ENCODE data around the gene SMLR1. TPM values are rescaled to one million over a fixed set of nuclear protein-coding genes. Genes with fewer than 3 reads are reported as not detected.

The SMLR1 gene
- total RNA-seq, 1 donor from 2014 or later = not detected

GRCh38 chr6:130824978-130825694, 2.1 kb upstream of the SMLR1 start:
- intact Hi-C loops (cut with micrococcal nuclease) = no loop called here

DNA sequence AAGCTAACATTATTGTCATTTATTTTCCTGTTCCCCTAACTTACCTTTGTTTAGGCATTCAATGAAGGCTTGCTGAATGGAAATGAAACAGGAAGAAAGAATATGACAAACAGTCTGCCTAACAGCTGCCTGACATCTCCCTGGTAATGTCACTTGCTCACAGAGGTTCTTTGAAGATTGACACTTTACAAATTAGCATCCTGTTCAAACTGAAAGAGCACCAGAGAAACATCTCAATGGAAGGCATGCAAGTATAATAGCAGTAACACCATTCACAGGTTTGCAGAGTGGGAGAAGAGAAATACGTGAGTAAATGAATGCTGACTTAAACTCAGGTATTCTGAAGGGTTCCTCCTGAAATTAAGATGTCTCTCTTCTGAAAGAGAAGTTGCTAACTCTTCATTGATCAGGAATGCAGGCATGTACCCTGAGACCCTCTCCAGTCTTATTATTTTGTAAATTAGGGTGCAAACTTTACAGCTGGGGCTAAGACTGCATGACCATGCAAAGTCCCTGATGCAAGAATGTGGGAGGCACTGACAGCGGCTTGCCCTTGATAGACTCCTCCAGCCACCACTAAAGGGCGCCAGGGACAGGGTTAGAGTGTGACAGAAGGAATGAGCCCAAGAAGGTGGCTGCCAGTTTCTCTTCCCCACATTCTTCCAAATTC, 1.3 kb upstream of the SMLR1 start:
- intact Hi-C loops (cut with micrococcal nuclease) = no loop called here

GRCh38 chr6:130826442-130827246, 562 bp upstream of the SMLR1 start:
- intact Hi-C loops (cut with micrococcal nuclease) = no loop called here

- intact Hi-C loops (cut with micrococcal nuclease) = no loop called here
Observed at GRCh38 chr6:130829333-130829910, 2.2 kb downstream of the SMLR1 start.

- intact Hi-C loops (cut with micrococcal nuclease) = no loop called here
Observed at GRCh38 chr6:130831607-130832006, 4.4 kb downstream of the SMLR1 start.

- intact Hi-C loops (cut with micrococcal nuclease) = no loop called here
Observed at GRCh38 chr6:130833569-130833968, 6.4 kb downstream of the SMLR1 start.

- intact Hi-C loops (cut with micrococcal nuclease) = no loop called here
Observed at GRCh38 chr6:130834482-130835251, 7.5 kb downstream of the SMLR1 start.

DNA sequence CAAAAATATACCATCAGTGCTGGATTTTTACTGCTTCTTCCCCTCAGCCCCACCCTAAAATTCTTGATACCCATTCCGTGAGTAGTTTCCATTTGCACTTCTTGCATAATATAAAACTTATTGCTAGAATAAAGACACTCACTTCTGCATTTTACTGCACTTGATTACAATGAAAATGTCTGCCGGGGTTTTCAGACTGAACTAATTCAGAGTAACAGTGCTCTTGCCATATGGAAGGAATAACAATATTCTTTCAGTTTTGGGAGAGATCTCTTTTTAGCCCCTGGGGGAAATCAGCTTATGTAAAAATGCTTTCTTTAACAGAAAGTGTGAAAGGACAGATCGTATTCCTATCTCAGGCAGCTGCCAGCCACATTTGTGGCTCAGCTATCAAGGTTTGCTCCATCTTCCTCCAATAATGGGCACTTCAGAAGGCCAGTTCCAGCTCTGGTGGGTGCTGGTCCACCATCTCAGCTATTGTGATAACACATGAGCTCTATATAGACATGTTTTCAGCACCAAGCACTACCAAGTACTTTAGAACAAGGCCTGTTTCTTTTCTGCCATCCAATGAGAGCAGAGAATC, 8.9 kb downstream of the SMLR1 start:
- intact Hi-C loops (cut with micrococcal nuclease) = no loop called here

GRCh38 chr6:130837067-130837466, 9.9 kb downstream of the SMLR1 start:
- intact Hi-C loops (cut with micrococcal nuclease) = no loop called here

DNA sequence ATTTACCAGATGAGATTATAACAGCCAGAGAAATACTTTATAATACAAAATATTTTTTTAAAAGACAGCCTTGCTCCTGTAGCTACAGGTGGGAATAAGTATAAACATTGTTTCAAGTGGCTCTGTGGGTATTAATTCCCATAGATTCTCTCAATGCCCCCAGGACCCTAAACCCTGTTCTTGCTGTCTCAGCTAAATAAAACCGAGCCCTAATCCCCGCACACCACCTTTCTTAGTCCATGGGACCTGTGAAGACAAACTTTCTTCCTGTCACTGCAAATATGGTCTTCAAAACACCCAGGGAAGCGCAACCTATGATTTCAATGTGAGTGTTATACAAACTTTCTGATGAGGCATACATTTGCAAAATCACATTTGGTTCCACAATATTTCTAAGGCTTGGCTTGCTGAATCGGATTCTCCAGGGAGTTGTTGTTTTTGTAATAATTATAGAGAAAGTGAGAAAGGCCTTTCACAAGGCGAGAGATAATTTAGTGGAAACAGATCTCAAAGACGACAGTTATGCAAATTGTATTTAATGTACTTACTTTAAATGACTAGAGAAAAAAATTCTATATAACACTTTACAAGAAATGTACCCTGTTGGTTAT, 11.1 kb downstream of the SMLR1 start:
- intact Hi-C loops (cut with micrococcal nuclease) = no loop called here

GRCh38 chr6:130838951-130839350, 11.7 kb downstream of the SMLR1 start:
- intact Hi-C loops (cut with micrococcal nuclease) = no loop called here

DNA sequence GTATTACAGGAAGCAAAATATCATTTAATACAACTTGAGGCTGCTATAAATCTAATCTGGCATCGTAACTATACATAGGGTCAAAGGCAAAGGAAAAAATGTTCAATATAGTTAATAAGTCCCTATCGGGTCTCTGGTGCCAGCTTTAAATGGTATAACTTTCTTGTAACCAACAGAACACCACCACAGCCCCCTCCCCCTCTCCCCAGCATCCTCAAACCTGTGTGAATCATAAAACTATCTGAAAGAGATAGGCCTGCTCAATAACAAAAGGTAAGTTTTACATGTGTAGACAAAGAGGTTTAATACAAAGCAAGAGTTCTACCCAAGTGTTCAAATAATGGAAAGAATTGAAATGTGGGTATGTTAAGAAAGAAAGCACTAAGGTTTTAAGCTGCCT, 12.2 kb downstream of the SMLR1 start:
- intact Hi-C loops (cut with micrococcal nuclease) = no loop called here

- intact Hi-C loops (cut with micrococcal nuclease) = loop anchor here (5.0 to 10.0 kb wide), 2 partner anchors 705 to 763 kb away; no protein-coding TSS in a partner anchor
Observed at GRCh38 chr6:130840050-130840449, 12.8 kb downstream of the SMLR1 start.

DNA sequence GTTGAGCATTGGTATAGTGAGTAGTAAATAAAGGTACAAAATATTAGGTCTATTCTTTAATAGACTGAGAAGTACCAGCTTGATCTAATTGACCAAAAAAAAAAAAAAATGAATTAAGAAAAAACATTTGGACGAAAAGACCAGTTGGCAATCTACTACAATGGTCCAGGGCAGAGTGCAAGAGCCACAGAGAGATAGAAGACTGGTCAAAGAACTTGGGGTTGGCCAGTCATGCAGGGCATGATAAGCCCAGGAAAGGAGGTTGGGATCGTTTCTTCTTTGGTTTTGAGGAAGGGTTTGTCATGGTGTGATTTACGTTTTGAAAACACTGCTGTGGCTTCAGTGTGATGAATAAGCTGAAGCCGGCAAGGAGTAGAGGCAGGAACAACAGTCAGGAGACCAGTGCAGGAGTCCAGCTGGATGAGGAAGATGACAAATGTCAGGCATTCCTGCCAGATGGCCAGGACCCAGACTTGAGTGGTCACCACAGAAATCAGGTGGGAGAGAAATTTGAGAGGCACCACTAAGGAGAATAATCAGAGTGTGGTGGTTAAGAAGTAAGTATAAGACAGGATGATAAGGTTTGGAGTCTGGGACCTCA, 14.0 kb downstream of the SMLR1 start:
- intact Hi-C loops (cut with micrococcal nuclease) = loop anchor here (5.0 to 10.0 kb wide), 2 partner anchors 706 to 764 kb away; no protein-coding TSS in a partner anchor

- intact Hi-C loops (cut with micrococcal nuclease) = loop anchor here (1.0 to 10.0 kb wide), 6 partner anchors 145 to 806 kb away; no protein-coding TSS in a partner anchor
Observed at GRCh38 chr6:130843575-130844320, 16.5 kb downstream of the SMLR1 start.

- intact Hi-C loops (cut with micrococcal nuclease) = loop anchor here (10.0 kb wide), 1 partner anchor 712 kb away; no protein-coding TSS in a partner anchor
Observed at GRCh38 chr6:130846501-130846900, 19.3 kb downstream of the SMLR1 start.

GRCh38 chr6:130847001-130847910, 20.1 kb downstream of the SMLR1 start:
- intact Hi-C loops (cut with micrococcal nuclease) = loop anchor here (10.0 kb wide), 1 partner anchor 712 kb away; no protein-coding TSS in a partner anchor

All from T-helper 2 cell treated with Interferon-gamma antibody and Interleukin-4, amounts not matched to agents 100 ng/mL and 5 ng/mL, for 36 hours (primary cell).